Activated T-helper 1 cell treated with anti-CD3 and anti-CD28 coated beads, Interleukin-2, amount 50 U/mL, for 16 hours (primary cell): Measurements from ENCODE around the gene AKR1C2.
"Not testable (repeated sequence)": the region's sequence is repeated elsewhere in the genome, so short reads cannot be mapped to it uniquely, and the experiment has no call there.

ENCODE experiments used
- DNase-seq, 2 donors: peaks; one replicate each; pipeline ENCODE4 v3.0.0-alpha.2; 2020; ENCODE audit warnings: low read depth in 1 of 2, low spot score in 1 of 2

AKR1C2 gene

DNA sequence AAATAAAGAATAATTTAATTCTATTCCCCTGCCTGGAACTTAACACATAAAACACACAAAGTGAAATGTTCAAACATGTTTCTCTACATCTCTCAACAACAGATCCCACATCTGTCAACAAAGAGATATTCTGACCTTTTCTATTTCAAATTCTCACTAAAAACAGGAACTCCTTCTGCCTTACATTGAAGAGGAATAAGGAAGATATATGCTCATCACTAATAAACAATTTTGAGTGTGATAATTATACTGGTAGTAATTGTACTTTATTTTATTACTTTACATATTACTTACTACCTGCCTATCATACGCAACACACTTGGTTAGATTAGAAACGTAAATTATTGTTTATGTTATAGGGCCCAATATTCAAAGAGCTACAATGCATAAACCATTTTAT is 13.4 kb downstream of the AKR1C2 start:
- no peak for DNase-seq

DNA sequence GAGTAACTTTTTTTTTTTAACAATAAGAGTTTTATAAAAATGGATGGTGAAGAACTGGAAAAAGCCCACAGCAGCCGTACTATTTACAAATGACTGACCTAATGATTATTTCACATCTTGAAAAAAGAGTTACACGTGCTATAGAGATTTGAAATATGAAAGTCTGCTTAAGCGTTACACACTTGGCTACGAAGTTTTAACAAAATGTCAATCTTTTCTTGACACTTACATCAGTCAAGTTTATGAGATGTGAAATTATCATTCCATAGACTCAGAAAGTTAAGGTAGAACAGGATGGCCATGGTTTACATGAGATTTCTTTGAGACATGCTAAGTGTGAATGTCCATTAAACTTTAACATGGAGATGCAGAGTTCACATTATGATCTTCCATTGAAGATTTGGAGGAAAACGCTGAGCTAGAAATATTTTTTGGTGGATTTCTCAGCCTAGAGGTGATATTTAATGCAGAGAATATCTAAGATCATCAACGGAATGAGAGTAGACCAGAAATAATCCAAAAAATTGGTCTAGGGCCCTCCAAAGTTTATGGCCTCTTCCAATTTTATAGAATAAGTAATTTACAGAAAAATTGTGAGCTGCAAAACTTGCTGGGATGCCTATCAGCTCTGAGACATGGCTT is 15.5 kb downstream of the AKR1C2 start:
- DNase-seq: not testable (repeated sequence)

DNA sequence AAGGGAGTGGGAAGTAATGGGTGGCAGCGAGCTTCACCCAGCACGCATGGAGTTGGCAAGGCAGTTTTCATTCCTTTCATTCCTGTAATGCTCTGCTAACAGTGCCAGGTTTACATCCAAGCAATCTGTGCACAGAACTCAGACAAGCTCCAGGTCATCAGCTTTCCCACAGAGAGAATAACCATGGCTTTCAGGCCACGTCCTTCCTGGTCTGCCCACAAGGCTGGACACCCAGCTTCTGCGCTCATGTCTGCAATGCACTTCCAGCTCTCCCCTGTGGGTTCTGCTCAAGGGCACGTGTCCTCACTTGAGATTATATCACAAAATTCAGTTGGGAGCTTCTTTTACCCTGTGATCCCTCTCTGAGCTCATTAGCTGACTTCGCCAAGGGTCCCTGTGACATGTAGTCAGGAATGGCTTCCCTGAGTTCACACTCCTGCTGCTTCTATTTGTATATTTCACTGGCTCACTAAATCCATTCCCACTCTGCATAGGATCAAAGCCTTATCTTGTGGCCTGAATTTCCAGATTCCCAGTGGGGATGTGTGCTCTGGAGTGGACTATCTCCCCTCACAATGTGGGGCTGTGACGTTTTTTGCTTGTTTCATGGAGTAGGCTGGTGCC is 18.6 kb downstream of the AKR1C2 start:
- no peak for DNase-seq

DNA sequence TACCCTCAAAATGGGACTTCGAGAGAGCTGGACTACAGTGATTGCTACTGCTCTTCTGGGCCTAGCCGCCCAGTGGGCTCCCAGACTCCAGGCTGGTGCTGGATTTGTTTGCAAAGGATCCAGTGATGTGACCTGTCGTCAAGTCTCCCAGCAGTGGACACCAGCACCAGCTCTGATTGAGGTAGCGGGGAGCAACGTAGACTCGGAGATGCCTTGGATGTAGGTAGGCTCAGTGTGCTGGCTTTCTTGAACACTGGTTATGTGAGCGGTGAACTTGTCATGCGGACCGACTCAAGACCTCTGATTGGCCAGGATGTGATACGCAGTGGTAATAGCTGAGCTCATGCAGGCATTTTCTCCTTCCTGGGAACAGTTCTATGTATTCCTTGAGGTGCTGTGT is 19.4 kb downstream of the AKR1C2 start:
- DNase-seq: no peak

DNA sequence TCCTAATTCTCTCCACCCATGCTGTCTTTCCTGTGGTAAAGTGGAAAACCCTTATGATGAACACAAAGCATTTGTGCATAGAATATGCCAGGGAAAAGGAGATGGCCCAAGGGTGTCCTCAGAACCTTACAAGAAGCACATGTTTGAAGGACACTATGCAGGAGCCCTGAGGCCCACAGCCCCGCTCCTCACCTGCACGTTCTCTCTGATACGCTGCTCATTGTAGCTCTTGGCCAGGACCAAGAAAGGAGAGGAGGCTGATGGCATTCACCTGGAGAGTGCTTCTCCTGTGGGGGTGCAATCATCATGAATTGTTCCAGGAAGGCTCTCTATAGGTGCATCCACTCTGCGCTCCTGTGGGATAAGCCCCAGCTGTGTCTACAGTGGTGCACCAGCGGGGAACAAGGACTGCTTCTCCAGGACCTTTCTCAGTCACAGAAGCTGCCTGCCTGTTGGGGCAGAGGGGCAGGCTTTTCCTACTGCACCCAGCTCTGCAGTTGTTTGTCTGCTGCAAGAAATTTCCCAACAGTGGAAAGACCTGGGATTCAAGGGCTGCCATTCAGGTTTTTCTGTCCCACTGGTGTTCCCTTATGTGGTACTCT is 19.9 kb downstream of the AKR1C2 start:
- DNase-seq: no peak

DNA sequence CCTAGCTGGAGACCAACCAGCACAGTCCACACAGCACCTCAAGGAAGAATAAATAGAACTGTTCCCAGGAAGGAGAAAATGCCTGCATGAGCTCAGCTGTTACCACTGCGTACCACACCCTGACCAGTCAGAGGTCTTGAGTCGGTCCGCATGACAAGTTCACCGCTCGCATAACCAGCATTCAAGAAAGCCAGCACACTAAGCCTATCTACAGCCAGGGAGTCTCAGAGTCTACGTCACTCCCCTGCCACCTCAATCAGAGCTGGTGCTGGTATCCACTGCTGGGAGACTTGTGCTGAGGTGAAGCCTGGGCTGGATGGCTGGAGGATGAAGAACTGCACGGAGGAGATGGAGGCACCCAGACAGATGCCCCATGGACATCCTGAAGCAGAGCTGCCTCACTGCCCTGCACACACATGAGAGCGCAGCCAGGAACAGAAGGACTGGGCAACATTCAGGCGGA is 20.9 kb downstream of the AKR1C2 start:
- DNase-seq: no peak

DNA sequence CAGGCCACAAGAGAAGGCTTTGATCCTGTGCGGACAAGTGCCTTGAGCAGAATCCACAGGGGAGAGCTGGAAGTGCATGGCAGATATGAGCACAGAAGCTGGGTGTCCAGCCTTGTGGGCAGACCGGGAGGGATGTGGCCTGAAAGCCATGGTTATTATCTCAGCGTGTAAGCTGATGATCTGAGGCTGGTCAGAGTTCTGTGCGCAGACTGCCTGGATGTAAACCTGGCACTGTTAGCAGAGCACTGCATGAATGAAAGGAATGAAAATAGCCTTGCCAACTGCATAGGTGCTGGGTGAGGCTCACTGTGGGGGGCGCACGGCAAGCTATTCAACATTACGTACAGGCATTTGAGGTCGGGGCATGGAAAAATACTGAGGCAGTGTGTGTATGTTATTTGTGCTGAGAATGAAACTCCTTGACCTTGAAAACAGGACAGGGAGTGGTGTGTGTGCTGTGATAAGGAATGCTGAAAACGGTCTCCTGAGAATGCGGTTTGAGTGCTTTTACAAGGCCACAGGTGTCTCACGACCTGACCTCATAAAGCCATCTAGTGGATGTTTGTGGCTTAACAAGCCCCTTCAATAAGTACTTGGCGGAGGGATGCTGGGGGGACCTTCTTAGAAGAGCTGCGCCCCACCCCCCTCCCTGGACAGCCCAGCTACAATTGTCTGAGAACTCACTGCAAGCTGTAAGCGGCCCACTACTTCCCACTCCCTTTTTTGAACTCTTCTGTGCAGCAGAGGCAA is 21.8 kb downstream of the AKR1C2 start:
- no peak for DNase-seq

DNA sequence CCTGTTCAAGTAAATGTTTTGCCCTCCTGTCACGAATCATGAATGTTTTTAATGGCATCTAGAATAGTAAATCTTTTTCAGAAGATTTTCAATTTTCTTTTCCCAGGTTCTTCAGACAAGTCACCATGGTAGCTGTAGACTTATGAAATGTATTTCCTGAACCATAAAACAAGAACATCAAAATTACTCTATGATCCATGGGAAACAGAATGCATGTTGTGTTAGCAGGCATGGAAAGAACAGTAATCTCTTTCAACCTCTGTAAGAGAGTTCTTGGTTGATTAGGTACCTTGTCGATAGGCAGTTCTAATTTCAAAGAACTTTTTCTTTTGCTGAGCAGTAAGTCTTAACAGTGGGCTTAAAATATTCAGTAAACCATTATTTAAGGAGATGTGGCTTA is 22.9 kb downstream of the AKR1C2 start:
- DNase-seq: no peak

DNA sequence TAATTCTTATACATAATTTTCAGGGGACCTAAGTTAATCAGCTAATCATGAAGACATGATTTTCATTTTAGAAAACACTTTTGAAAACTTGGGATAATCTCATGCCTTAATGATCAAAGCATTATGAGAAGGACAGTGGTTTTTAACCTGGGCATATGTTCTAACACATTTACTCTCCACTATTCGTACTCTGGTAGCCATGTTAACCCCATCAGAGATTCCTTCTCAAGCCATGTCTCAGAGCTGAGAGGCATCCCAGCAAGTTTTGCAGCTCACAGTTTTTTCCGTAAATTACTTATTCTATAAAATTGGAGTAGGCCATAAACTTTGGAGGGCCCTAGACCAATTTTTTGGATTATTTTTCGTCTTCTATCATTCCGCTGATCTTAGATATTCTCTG is 24.8 kb downstream of the AKR1C2 start:
- no peak for DNase-seq

DNA sequence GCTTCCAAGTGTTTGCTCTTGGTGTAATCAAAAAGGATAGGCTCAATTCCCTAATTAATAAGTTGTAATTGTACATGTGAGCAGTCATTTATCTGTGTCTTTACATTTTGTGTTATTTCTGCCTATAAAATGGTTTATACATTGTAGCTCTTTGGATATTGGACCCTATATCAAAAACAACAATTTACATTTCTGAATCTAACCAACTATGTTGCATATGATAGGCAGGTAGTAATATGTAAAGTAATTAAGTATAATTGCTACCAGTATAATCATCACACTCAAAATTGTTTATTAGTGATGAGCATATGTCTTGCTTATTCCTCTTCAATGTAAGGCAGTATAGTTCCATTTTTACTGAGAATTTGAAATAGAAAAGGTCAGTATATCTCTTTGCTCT is 26.6 kb downstream of the AKR1C2 start:
- no peak for DNase-seq

DNA sequence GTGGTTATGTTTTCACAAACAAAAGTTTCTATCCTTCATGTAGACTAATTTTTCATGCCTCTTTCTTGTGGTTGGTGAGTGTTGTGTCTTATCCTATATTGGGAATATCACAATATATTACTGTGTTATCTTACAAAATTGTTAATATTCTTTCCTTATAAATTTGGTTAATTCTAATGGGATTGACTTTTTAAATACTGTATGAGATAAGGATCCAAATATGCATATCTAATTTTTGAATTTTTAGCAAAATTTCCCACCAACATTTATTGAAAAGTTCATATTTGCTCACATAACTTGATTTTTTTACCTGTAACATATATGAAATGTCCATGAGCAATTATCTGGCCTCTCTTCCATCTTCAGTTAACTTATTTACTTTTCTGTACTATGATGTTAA is 29.3 kb downstream of the AKR1C2 start:
- DNase-seq: not testable (repeated sequence)

DNA sequence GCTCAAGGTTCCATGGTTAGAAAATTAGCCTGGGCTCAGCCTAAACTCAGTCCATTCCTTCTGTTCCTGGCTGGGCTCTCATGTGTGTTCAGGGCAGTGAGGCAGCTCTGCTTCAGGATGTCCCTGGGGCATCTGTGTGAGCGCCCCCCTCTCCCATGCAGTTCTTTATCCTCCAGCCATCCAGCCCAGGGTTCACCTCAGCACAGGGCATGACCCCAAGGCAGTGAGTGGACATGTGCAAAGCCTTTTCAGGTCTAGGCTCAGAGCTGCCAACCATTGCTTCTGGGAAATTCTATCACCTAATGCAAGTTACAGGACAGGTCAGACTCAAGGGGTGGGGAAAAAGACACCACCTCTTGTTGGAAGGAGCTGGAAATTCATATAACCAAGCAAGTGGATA is 30.4 kb downstream of the AKR1C2 start:
- DNase-seq: not testable (repeated sequence)

DNA sequence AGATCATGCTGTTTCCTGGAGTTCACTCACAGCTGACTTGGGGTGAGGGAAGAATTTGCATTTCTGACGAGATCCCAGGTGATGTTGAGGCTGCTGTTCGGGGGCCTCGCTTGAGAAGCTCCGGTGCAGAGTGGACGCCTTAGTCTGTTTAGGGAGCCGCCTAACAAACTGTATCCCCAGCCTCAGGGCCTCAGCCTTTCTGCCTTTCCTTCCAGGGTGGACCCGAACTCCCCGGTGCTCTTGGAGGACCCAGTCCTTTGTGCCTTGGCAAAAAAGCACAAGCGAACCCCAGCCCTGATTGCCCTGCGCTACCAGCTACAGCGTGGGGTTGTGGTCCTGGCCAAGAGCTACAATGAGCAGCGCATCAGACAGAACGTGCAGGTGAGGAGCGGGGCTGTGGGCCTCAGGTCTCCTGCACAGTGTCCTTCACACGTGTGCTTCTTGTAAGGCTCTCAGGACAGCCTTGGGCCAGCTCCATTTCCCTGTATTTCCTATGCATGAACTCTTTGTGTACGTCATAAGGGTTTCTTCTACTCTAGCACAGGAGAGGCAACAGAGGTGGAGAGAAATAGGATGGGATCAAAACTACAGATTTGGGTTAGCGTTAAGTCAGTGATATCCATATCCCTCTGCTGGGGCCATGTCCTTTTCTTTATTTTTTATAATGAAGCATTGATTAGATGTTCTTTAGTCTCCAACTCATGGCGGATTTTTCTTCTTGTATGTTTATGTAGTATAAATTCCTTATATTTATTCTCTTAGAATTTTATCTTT is 31.1 kb downstream of the AKR1C2 start:
- not testable (repeated sequence) for DNase-seq

DNA sequence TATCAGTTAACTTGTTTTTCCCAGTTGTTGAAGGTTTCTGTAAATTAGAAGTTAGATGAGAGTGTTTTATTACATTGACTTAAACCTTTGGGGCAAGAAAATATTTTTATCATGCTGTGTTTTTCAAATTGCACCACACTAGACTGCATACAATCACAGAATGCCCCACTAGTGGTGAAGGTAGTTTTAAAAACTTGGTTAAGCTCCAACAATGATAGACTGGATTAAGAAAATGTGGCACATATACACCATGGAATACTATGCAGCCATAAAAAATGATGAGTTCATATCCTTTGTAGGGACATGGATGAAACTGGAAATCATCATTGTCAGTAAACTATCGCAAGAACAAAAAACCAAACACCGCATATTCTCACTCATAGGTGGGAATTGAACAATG is 33.3 kb downstream of the AKR1C2 start:
- not testable (repeated sequence) for DNase-seq

DNA sequence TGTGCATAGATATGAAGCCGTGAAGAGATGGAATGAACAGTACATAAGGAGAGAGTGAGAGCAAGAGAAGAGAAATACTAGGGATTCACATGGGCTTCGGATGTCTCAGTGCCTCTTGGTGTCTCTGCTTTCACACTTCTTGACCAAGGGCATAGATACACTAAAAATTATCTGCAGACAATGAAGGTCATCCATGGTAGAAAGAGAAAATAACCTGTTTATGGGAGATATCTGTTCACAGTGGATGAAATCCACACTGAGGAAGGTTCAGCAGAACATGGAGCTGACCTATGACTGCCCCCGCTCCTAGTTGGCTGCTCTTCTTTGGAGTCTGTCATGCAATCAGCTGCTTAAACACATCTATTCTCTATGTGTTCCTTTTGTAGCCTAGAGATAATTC is 34.4 kb downstream of the AKR1C2 start:
- DNase-seq: not testable (repeated sequence)

DNA sequence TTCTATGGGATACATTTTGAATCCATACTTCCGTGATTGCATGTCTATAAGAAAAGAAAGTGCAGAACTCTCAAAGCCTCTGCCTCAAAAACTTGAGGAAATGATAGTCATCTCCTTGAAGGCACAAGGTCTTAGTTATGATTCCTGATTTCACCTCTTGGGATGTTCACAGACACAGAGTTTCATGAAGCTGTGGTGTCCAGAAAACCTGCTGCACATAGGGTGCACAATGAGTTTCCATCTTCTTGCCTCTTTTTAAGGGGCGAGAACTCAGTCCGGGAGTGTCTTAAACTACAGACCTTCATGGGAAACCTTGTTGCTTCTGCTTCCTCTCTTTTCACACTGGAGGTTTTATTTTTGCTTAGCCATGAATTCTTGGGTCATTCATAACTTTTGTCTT is 36.5 kb downstream of the AKR1C2 start:
- DNase-seq: not testable (repeated sequence)

DNA sequence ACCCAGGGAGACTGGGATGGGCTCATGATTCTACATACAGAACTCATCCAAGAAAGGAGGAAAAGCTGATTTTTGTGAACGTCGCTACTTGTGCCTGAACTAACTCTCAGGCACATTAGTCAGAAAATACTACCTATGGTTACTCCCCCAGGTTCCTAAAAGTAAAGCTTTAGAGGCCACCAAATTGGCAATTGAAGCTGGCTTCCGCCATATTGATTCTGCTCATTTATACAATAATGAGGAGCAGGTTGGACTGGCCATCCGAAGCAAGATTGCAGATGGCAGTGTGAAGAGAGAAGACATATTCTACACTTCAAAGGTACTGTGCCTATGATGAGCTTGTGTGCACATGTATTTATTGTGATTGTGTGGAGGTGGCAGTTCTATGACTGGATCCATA is 37.9 kb downstream of the AKR1C2 start:
- not testable (repeated sequence) for DNase-seq

DNA sequence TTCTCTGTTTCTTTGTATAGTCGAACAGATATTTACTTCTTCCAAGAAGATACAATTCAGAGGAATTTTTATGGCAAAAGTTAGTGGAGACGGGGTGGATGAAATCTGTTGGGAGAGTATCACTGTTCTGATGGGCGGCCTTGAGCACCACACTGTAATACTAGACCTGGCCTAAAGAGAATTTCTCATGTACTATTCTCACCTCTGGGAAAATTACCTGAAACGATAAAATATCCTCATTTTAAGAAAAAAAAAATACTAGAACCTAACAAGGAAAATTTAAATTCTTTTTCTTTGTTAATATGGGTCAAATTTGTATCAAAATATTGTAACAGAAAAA is 39.9 kb downstream of the AKR1C2 start:
- DNase-seq: not testable (repeated sequence)

DNA sequence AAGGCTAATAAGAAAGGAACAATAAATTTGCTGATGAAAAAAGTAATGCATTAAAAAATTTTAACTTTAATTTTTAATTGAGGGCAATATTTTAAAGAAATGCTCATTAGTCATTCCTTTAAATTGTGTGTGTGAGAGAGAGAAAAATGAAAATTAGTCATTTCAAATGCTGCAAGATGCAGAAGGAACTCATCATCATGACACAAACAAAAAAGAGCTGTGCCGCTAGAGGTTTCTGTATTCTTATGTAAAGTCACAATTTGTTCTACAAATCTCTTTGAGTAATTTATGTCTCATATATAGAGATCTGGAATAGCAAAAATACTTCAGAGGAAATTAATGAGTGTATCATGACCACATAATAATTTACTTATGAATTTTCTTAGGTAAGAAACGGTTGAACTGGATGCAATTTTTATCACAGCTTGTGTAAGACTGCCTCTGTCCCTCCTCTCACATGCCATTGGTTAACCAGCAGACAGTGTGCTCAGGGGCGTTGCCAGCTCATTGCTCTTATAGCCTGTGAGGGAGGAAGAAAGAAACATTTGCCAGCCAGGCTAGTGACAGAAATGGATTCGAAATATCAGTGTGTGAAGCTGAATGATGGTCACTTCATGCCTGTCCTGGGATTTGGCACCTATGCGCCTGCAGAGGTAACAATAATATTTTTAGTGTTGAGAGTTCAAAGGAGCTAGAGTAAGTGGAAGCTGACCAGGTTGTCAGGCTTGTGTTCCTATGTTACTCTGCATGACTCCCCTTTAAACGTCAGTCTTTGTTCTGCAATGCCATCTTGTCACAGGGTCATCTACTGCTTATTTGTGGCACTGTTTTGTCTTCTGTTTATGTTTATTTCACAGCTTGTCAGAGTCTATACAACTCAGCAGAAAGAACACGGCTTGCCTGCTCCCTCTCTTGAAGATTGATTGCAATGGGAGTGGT is 40.5 kb downstream of the AKR1C2 start, which contains the start of gene AKR1C1:
TSS of gene AKR1C1 (plus strand) at position 540 of the 939 bp plus-strand sequence. CDS start at position 570, 30 bp downstream.
- DNase-seq: not testable (repeated sequence)

DNA sequence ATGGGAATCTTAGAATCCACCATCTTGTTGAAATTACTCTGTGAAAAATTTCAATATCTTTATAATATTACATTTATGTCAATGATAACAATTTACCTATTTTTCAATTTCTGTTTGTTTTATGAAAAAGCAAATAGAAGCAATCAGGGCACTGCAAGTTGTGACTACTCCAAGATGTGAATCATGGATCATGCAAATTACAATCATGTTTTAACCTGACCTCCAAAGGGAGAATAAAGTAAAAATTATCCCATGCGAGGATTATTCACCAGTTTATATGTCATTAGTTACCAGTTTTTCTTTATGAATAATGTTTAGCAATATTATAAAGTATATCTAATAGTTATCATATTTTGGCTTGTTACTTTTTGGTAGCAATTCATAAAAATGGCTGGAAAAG is 41.3 kb downstream of the AKR1C2 start:
- not testable (repeated sequence) for DNase-seq
